SHP77 treated with DMSO at 0.1 percent for 48 hours (cell line): ENCODE measurements around the gene ASPSCR1.

Experiments used
- DNase-seq: peaks from one replicate; lab custom pipeline; 2025; lab: John Stamatoyannopoulos, UW

The ASPSCR1 gene

GRCh38 chr17:81999976-82000802 is 22.8 kb downstream of the ASPSCR1 start:
- DNase-seq, result no peak

- no peak for DNase-seq
Measured at GRCh38 chr17:82000803-82001570, 23.6 kb downstream of the ASPSCR1 start.

- DNase-seq, result no peak
Measured at GRCh38 chr17:82001571-82002056, 24.2 kb downstream of the ASPSCR1 start.

GRCh38 chr17:82003411-82004381 is 26.3 kb downstream of the ASPSCR1 start:
- DNase-seq, result no peak

- no peak for DNase-seq
Measured at GRCh38 chr17:82004517-82005455, 27.4 kb downstream of the ASPSCR1 start.

- DNase-seq, result no peak
Measured at GRCh38 chr17:82005701-82006348, 28.4 kb downstream of the ASPSCR1 start.

- no peak for DNase-seq
Measured at GRCh38 chr17:82006468-82007227, 29.2 kb downstream of the ASPSCR1 start.

GRCh38 chr17:82007228-82007494 is 29.7 kb downstream of the ASPSCR1 start:
- no peak for DNase-seq

- no peak for DNase-seq
Measured at GRCh38 chr17:82007495-82008257, 30.2 kb downstream of the ASPSCR1 start.

- DNase-seq, result no peak
Measured at GRCh38 chr17:82008258-82008940, 31.0 kb downstream of the ASPSCR1 start.

- no peak for DNase-seq
Measured at GRCh38 chr17:82008941-82009405, 31.5 kb downstream of the ASPSCR1 start.

- no peak for DNase-seq
Measured at GRCh38 chr17:82009413-82009812, 32.0 kb downstream of the ASPSCR1 start.

- DNase-seq, result no peak
Measured at GRCh38 chr17:82010575-82011525, 33.4 kb downstream of the ASPSCR1 start.

- DNase-seq, result no peak
Measured at GRCh38 chr17:82011617-82012187, 34.3 kb downstream of the ASPSCR1 start.

- DNase-seq, result no peak
Measured at GRCh38 chr17:82012261-82012639, 34.8 kb downstream of the ASPSCR1 start.

GRCh38 chr17:82012640-82013295 is 35.3 kb downstream of the ASPSCR1 start:
- no peak for DNase-seq
